ENCODE measurements around the gene SLC41A3.
"Not testable (repeated sequence)": the region's sequence is repeated elsewhere in the genome, so short reads cannot be mapped to it uniquely, and the experiment has no call there.

SLC41A3 gene

GRCh38 chr3:126019683-126020082 lies 64.2 kb downstream of the SLC41A3 start:
- H3K4me3 ChIP-seq (ENCODE audit: low read length) = no peak overlapping the region
- no peak for TF ChIP-seq ZNF274 (IDR thresholded peaks at IDR 0.05; ENCODE audit: low read depth, low read length)

- no peak overlapping the region for H3K4me3 ChIP-seq (ENCODE audit: low read length)
- no peak for TF ChIP-seq ZNF274 (IDR thresholded peaks at IDR 0.05; ENCODE audit: low read depth, low read length)
These were observed 64.9 kb downstream of the SLC41A3 start for GRCh38 chr3:126018995-126019394.

- no peak for TF ChIP-seq ZNF274 (IDR thresholded peaks at IDR 0.05; ENCODE audit: low read depth, low read length)
- H3K4me3 ChIP-seq (ENCODE audit: low read length) = no peak overlapping the region
These were observed 65.4 kb downstream of the SLC41A3 start for GRCh38 chr3:126018545-126018944.

- no peak overlapping the region for H3K4me3 ChIP-seq (ENCODE audit: low read length)
- TF ChIP-seq ZNF274 (IDR thresholded peaks at IDR 0.05; ENCODE audit: low read depth, low read length) = no peak
These were observed 66.6 kb downstream of the SLC41A3 start for GRCh38 chr3:126017362-126017761.

- TF ChIP-seq ZNF274 (IDR thresholded peaks at IDR 0.05; ENCODE audit: low read depth, low read length) = no peak
- H3K4me3 ChIP-seq (ENCODE audit: low read length) = no peak overlapping the region
These were observed 67.3 kb downstream of the SLC41A3 start for GRCh38 chr3:126016616-126017015.

- no peak for TF ChIP-seq ZNF274 (IDR thresholded peaks at IDR 0.05; ENCODE audit: low read depth, low read length)
- no peak overlapping the region for H3K4me3 ChIP-seq (ENCODE audit: low read length)
These were observed 68.8 kb downstream of the SLC41A3 start for GRCh38 chr3:126015075-126015474.

- no peak for TF ChIP-seq ZNF274 (IDR thresholded peaks at IDR 0.05; ENCODE audit: low read depth, low read length)
- H3K4me3 ChIP-seq (ENCODE audit: low read length) = no peak overlapping the region
These were observed 69.7 kb downstream of the SLC41A3 start for GRCh38 chr3:126014252-126014651.

- TF ChIP-seq ZNF274 (IDR thresholded peaks at IDR 0.05; ENCODE audit: low read depth, low read length) = no peak
- no peak overlapping the region for H3K4me3 ChIP-seq (ENCODE audit: low read length)
These were observed 70.2 kb downstream of the SLC41A3 start for GRCh38 chr3:126013751-126014156.

- H3K4me3 ChIP-seq (ENCODE audit: low read length) = no peak overlapping the region
- no peak for TF ChIP-seq ZNF274 (IDR thresholded peaks at IDR 0.05; ENCODE audit: low read depth, low read length)
These were observed 74.7 kb downstream of the SLC41A3 start for GRCh38 chr3:126009181-126009580.

GRCh38 chr3:126008219-126008618 lies 75.7 kb downstream of the SLC41A3 start:
- TF ChIP-seq ZNF274 (IDR thresholded peaks at IDR 0.05; ENCODE audit: low read depth, low read length) = no peak
- no peak overlapping the region for H3K4me3 ChIP-seq (ENCODE audit: low read length)

- H3K4me3 ChIP-seq (ENCODE audit: low read length) = no peak overlapping the region
- TF ChIP-seq ZNF274 (IDR thresholded peaks at IDR 0.05; ENCODE audit: low read depth, low read length) = no peak
These were observed 78.0 kb downstream of the SLC41A3 start for GRCh38 chr3:126005951-126006350.

GRCh38 chr3:126004692-126005091 lies 79.2 kb downstream of the SLC41A3 start:
- no peak overlapping the region for H3K4me3 ChIP-seq (ENCODE audit: low read length)
- TF ChIP-seq ZNF274 (IDR thresholded peaks at IDR 0.05; ENCODE audit: low read depth, low read length) = no peak

GRCh38 chr3:126004217-126004616 lies 79.7 kb downstream of the SLC41A3 start:
- TF ChIP-seq ZNF274 (IDR thresholded peaks at IDR 0.05; ENCODE audit: low read depth, low read length) = no peak
- no peak overlapping the region for H3K4me3 ChIP-seq (ENCODE audit: low read length)

GRCh38 chr3:126003447-126004190 lies 80.3 kb downstream of the SLC41A3 start:
- no peak overlapping the region for H3K4me3 ChIP-seq (ENCODE audit: low read length)
- TF ChIP-seq ZNF274 (IDR thresholded peaks at IDR 0.05; ENCODE audit: low read depth, low read length) = no peak

GRCh38 chr3:126002189-126002588 lies 81.7 kb downstream of the SLC41A3 start:
- no peak for TF ChIP-seq ZNF274 (IDR thresholded peaks at IDR 0.05; ENCODE audit: low read depth, low read length)
- no peak overlapping the region for H3K4me3 ChIP-seq (ENCODE audit: low read length)

GRCh38 chr3:125996751-125997150 lies 87.2 kb downstream of the SLC41A3 start:
- H3K4me3 ChIP-seq (ENCODE audit: low read length) = not testable (repeated sequence)
